Osteoblast (primary cell): ENCODE results near the gene MMP17. TPM values are rescaled to one million over a fixed set of nuclear protein-coding genes. Genes with fewer than 3 reads are reported as not detected.

Source experiments
- DNase-seq: peaks from one replicate; pipeline ENCODE4 v3.0.0; 2011; ENCODE audit warnings: low spot score, mixed read lengths; ENCODE audit not compliant: insufficient read length; ENCODE audit errors: missing footprints
- H2AFZ ChIP-seq: 2 replicates; pipeline ENCODE4 v1.6.0; 2011; ENCODE audit warnings: mild to moderate bottlenecking, low read length
- H3K27ac ChIP-seq: 2 replicates; pipeline ENCODE4 v1.5.1; 2011; ENCODE audit warnings: mild to moderate bottlenecking, low read depth, low read length, moderate library complexity
- H3K27me3 ChIP-seq: 2 replicates; pipeline ENCODE4 v1.6.0; 2012; ENCODE audit warnings: mild to moderate bottlenecking, control low read depth, inconsistent platforms, low read length, moderate library complexity; ENCODE audit not compliant: insufficient read depth
- H3K36me3 ChIP-seq: 2 replicates; pipeline ENCODE4 v1.5.1; 2011; ENCODE audit warnings: mild to moderate bottlenecking, low read length, control low read depth, moderate library complexity; ENCODE audit not compliant: insufficient read depth
- H3K4me1 ChIP-seq: 2 replicates; pipeline ENCODE4 v1.5.1; 2011; ENCODE audit warnings: mild to moderate bottlenecking, low read length, control low read depth, moderate library complexity; ENCODE audit not compliant: insufficient read depth
- H3K4me2 ChIP-seq: 2 replicates; pipeline ENCODE4 v1.6.0; 2011; ENCODE audit warnings: mild to moderate bottlenecking, low read length; ENCODE audit not compliant: insufficient read depth
- H3K4me3 ChIP-seq: fragments of 200-600 bp; sonication (generic); 3 replicates; pipeline ENCODE4 v1.5.1; 2012; ENCODE audit warnings: mild to moderate bottlenecking, low read length, inconsistent platforms; ENCODE audit not compliant: insufficient read depth
- H3K79me2 ChIP-seq: 2 replicates; pipeline ENCODE4 v1.6.0; 2012; ENCODE audit warnings: mild to moderate bottlenecking, low read length, control low read depth, inconsistent platforms; ENCODE audit not compliant: insufficient read depth
- H3K9me3 ChIP-seq: 2 replicates; pipeline ENCODE4 v1.5.1; 2011; ENCODE audit warnings: low read depth, low read length, control low read depth
- H4K20me1 ChIP-seq: 2 replicates; pipeline ENCODE4 v1.6.0; 2012; ENCODE audit warnings: mild to moderate bottlenecking, low read length, control low read depth; ENCODE audit not compliant: insufficient read depth
- CTCF ChIP-seq: IDR thresholded peaks from 2 replicates; pipeline ENCODE4 v1.5.1; 2011; ENCODE audit warnings: mild to moderate bottlenecking, low read depth, low read length, moderate library complexity; ENCODE audit errors: extremely low read depth
- total RNA-seq: library from RNA; depleted of rRNA; stranded (reverse); fragments of >200 nt; gene quantifications from 2 replicates; pipeline ENCODE4 v1.2.3, GENCODE V29; 2012

The MMP17 gene
- total RNA-seq, 1 donor = 10.5 TPM

GRCh38 chr12:131857908-131858850 is 30.0 kb downstream of the MMP17 start:
- Histone ChIP-seq H3K4me1 (peaks cover 13% of the 10 kb centered on the region), H3K27me3 (peaks cover 8% of the 10 kb centered on the region), H3K9me3 (no peaks in the 10 kb centered on the region), H3K4me3 (no peak overlapping the region), H3K79me2 (no peaks in the 10 kb centered on the region), H3K36me3 (no peaks in the 10 kb centered on the region), H2AFZ (no peak overlapping the region), H3K27ac (no peak overlapping the region), H3K4me2 (no peak overlapping the region), H4K20me1 (no peaks in the 10 kb centered on the region)
- peak; percentile 62 for DNase-seq
- TF ChIP-seq CTCF = no peak

DNA sequence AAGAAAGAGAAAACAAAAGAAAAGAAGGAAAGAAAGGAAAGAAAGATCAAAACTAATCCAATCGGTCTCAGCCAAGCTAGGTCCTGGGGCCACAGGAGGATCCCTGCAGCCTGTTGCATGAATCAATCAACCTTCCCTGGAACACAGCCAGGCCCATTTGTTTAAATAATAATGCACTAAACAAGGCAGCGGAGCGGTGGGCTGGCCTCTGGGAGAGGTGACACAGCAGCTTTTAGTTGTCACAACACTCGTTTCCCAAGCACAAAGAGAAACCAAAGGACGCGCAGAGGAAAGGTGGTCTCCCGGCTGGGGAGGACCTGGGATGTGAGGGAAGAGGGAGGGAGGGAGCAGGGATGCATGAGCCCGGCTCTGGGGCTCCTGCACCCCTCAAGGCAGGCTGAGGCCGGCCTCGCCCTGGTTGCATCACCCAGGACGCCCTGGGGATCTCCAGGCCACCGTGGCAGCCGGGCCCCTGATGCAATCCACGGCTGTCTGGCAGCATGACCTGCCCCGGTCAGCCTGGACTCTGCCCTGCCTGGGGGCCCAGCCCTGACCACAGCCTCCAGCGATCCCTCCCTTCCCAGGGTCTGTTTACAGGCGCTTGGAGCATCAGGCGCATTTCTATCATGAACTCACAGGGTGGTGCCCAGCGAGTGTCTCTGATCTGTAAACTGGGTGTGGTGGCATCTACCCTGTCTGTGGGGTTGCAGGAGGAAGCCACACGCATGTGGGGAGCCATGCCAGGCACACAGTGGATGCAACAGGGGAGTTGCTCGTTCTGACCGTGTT is 32.5 kb downstream of the MMP17 start:
- peak; percentile 93 for DNase-seq
- TF ChIP-seq CTCF = no peak
- peaks cover 19% of the 10 kb centered on the region for H3K4me1 ChIP-seq
- H3K4me3 ChIP-seq = peak overlapping the region; percentile 54
- H3K4me2 ChIP-seq = peak overlapping the region; percentile 84
- H4K20me1 ChIP-seq = no peaks in the 10 kb centered on the region
- peaks cover 8% of the 10 kb centered on the region for H3K27me3 ChIP-seq
- no peaks in the 10 kb centered on the region for H3K79me2 ChIP-seq
- peak overlapping the region; percentile 27 for H3K27ac ChIP-seq
- no peaks in the 10 kb centered on the region for H3K36me3 ChIP-seq
- H2AFZ ChIP-seq = peak overlapping the region; percentile 75
- no peaks in the 10 kb centered on the region for H3K9me3 ChIP-seq

- H3K4me3 ChIP-seq = no peak overlapping the region
- H3K27ac ChIP-seq = no peak overlapping the region
- DNase-seq = peak; percentile 60
- H2AFZ ChIP-seq = peak overlapping the region; percentile 75
- no peaks in the 10 kb centered on the region for H3K9me3 ChIP-seq
- TF ChIP-seq CTCF = no peak
- H3K4me1 ChIP-seq = peaks cover 19% of the 10 kb centered on the region
- H3K36me3 ChIP-seq = no peaks in the 10 kb centered on the region
- H3K4me2 ChIP-seq = peak overlapping the region; percentile 84
- no peaks in the 10 kb centered on the region for H4K20me1 ChIP-seq
- H3K79me2 ChIP-seq = no peaks in the 10 kb centered on the region
- H3K27me3 ChIP-seq = peaks cover under 1% of the 10 kb centered on the region
Measured at GRCh38 chr12:131861261-131862083, 33.3 kb downstream of the MMP17 start.
